ENCODE measurements around the gene FAM118A. TPM values are rescaled to one million over a fixed set of nuclear protein-coding genes. Genes with fewer than 3 reads are reported as not detected.

FAM118A gene
- total and polyA plus RNA-seq, 2 of the 8 experiments (the other 6 are each of a cell fraction or from before 2014, with no cell fraction given) = 8.5 to 18.6 TPM

GRCh38 chr22:45273452-45274075 lies 36.2 kb upstream of the FAM118A start:
- H3K9ac ChIP-seq (replicated peaks in 1 of 4; ENCODE audit: extremely low read depth in 1 of 4, low read depth in 3 of 4, low read length in 3 of 4) = no peak overlapping the region
- H3K56ac ChIP-seq (replicated peaks; ENCODE audit: insufficient read length, low read depth, low read length) = no peak overlapping the region
- POLR2A ChIA-PET (ENCODE audit: partially characterized antibody) = interaction anchor here (0.6 kb wide), 1 partner anchor 50 kb away, joined by 4 read pairs; no protein-coding TSS in a partner anchor
- H2BK15ac ChIP-seq (ENCODE audit: low read length) = no peak overlapping the region
- no peak overlapping the region for H3K27ac ChIP-seq (ENCODE audit: low read depth, low read length)
- H2BK120ac ChIP-seq (replicated peaks; ENCODE audit: low read depth, low read length) = no peak overlapping the region
- no peaks in the 10 kb centered on the region for H3K9me3 ChIP-seq (ENCODE audit: insufficient read depth in 2 of 2, low read depth in 1 of 2, low read length in 1 of 2)
- CTCF ChIA-PET (ENCODE audit: partially characterized antibody) = interaction anchor here (1.2 kb wide), 1 partner anchor 167 kb away, joined by 4 read pairs; no protein-coding TSS in a partner anchor
- H4K5ac ChIP-seq (ENCODE audit: insufficient read length, low read depth, low read length) = no peak overlapping the region
- H3K79me2 ChIP-seq (ENCODE audit: control insufficient read depth in 1 of 2, insufficient read depth in 2 of 2, low read length in 2 of 2) = no peaks in the 10 kb centered on the region
- H3K23ac ChIP-seq (ENCODE audit: insufficient read length) = no peak overlapping the region
- no peak overlapping the region for H3K4ac ChIP-seq (replicated peaks; ENCODE audit: insufficient read length, low read depth, low read length)
- WGBS, 2 experiments (ENCODE audit: extremely low coverage in 1 of 2, insufficient coverage in 1 of 2, insufficient read length in 1 of 2, insufficient replicate concordance in 2 of 2, low coverage in 1 of 2, low lambda C conversion rate in 2 of 2, missing lambda C conversion rate in 1 of 2) = 92% methylated on average over 15 of the region's 15 CpGs; no CpG with 5 or more reads in 1 of the 2 experiments
- H3K36me3 ChIP-seq (ENCODE audit: control insufficient read depth in 2 of 4, insufficient read depth in 4 of 4, low read length in 3 of 4) = no peaks in the 10 kb centered on the region
- no peak overlapping the region for H3K18ac ChIP-seq (ENCODE audit: extremely low read depth, low read length)
- H4K20me1 ChIP-seq (replicated peaks in 1 of 2; ENCODE audit: control insufficient read depth in 1 of 2, insufficient read depth in 2 of 2, low read length in 2 of 2) = no peaks in the 10 kb centered on the region
- H2BK12ac ChIP-seq (ENCODE audit: low read depth, low read length) = no peak overlapping the region
- no peak overlapping the region for H2AK5ac ChIP-seq (ENCODE audit: low read depth, low read length)
- no peak overlapping the region for H2BK5ac ChIP-seq (ENCODE audit: low read depth, low read length)
- DNase-seq (ENCODE audit: low read depth in 1 of 2, low spot score in 2 of 2) (no peak), FAIRE-seq (no peak)
- no peak overlapping the region for H3K4me2 ChIP-seq (ENCODE audit: insufficient read depth in 1 of 2, low read depth in 2 of 2, low read length in 2 of 2)
- H2AFZ ChIP-seq (ENCODE audit: low read length) = no peak overlapping the region
- H4K91ac ChIP-seq (replicated peaks; ENCODE audit: insufficient read length, low read length) = no peak overlapping the region
- no peak overlapping the region for H3K4me3 ChIP-seq (ENCODE audit: extremely low read depth in 1 of 4, insufficient read depth in 2 of 4, low read depth in 3 of 4, low read length in 4 of 4)
- H3K27me3 ChIP-seq (replicated peaks in 1 of 4; ENCODE audit: control insufficient read depth in 3 of 4, extremely low read depth in 1 of 4, insufficient read depth in 3 of 4, low read length in 3 of 4) = peaks cover 0 to 10% (median 8%) of the 10 kb centered on the region in 4 experiments; a peak in 5 of 7 replicates
- H3K23me2 ChIP-seq (ENCODE audit: low read depth, low read length) = peaks cover 6% of the 10 kb centered on the region; the same call in 1 of the 2 replicates
- no peak overlapping the region for H4K8ac ChIP-seq (ENCODE audit: extremely low read depth, insufficient read depth, low read length)
- H3K79me1 ChIP-seq (ENCODE audit: low read depth, low read length) = no peaks in the 10 kb centered on the region
- no peak overlapping the region for H3K14ac ChIP-seq (ENCODE audit: insufficient read length)
- H3K4me1 ChIP-seq (replicated peaks in 1 of 4; ENCODE audit: control insufficient read depth in 3 of 4, insufficient read depth in 4 of 4, low read length in 3 of 4) = peaks cover 5 to 10% (median 7%) of the 10 kb centered on the region in 4 experiments; a peak in 6 of 7 replicates
- H2BK20ac ChIP-seq (ENCODE audit: low read length) = no peak overlapping the region
- TF ChIP-seq SAP30 (IDR thresholded peaks at IDR 0.05; ENCODE audit: insufficient read depth, insufficient replicate concordance, low read length) (no peak), TEAD4 (IDR thresholded peaks at IDR 0.05; ENCODE audit: low read depth, low read length) (no peak), TBP (IDR thresholded peaks at IDR 0.05; ENCODE audit: low read depth, low read length) (no peak), TCF12 (IDR thresholded peaks at IDR 0.05; ENCODE audit: low read depth, low read length) (no peak), ZNF274 (IDR thresholded peaks at IDR 0.05; ENCODE audit: borderline replicate concordance, extremely low read depth, low read length) (no peak), RBBP5 (IDR thresholded peaks at IDR 0.05; ENCODE audit: borderline replicate concordance, low read depth, low read length) (no peak), EGR1 (IDR thresholded peaks at IDR 0.05; ENCODE audit: borderline replicate concordance, low read depth, low read length) (no peak), SIX5 (IDR thresholded peaks at IDR 0.05; ENCODE audit: low read depth, low read length) (no peak), POU5F1 (IDR thresholded peaks at IDR 0.05; ENCODE audit: low read depth, low read length) (no peak), SP2 (IDR thresholded peaks at IDR 0.05; ENCODE audit: low read length) (no peak), CHD1 (IDR thresholded peaks at IDR 0.05; ENCODE audit: low read depth, low read length) (no peak), EP300 (IDR thresholded peaks at IDR 0.05; ENCODE audit: borderline replicate concordance in 1 of 2, low read depth in 2 of 2, low read length in 2 of 2) (no peak), GABPA (IDR thresholded peaks at IDR 0.05; ENCODE audit: borderline replicate concordance, insufficient read depth, low read length) (no peak), RFX5 (IDR thresholded peaks at IDR 0.05; ENCODE audit: borderline replicate concordance, low read depth, low read length) (no peak)
